ENCODE measurements around the gene TUBD1.

DNA sequence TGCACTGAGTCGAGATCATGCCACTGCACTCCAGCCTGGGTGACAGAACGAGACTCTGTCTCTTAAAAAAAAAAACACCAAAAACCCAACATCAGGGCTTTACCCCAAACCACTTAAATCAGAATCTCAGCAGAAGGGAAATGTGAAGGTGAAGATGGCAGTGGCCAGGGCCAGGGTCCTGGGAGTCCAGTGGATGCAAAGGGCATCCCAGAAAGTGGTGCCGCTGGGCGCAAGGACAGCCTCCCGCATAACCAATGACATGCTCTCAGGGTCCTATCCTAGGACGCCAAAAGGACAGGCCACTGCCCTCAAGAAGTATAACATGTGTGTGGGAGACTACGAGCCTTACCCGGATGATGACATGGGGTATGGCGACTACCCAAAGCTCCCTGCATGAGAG, 7.9 kb downstream of the TUBD1 start:
- TF ChIP-seq, protein P1, sequence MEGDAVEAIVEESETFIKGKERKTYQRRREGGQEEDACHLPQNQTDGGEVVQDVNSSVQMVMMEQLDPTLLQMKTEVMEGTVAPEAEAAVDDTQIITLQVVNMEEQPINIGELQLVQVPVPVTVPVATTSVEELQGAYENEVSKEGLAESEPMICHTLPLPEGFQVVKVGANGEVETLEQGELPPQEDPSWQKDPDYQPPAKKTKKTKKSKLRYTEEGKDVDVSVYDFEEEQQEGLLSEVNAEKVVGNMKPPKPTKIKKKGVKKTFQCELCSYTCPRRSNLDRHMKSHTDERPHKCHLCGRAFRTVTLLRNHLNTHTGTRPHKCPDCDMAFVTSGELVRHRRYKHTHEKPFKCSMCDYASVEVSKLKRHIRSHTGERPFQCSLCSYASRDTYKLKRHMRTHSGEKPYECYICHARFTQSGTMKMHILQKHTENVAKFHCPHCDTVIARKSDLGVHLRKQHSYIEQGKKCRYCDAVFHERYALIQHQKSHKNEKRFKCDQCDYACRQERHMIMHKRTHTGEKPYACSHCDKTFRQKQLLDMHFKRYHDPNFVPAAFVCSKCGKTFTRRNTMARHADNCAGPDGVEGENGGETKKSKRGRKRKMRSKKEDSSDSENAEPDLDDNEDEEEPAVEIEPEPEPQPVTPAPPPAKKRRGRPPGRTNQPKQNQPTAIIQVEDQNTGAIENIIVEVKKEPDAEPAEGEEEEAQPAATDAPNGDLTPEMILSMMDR (IDR thresholded peaks at IDR 0.05): no peak
- no peak for TF ChIP-seq POLR2A (IDR thresholded peaks at IDR 0.05)
- TF ChIP-seq EP300 (IDR thresholded peaks at IDR 0.05): no peak

Data from ovary (tissue), 3 donors.